SK-N-SH (cell line): ENCODE results near the gene HIGD1B. TPM values are rescaled to one million over a fixed set of nuclear protein-coding genes. Genes with fewer than 3 reads are reported as not detected.

Experiments
- CTCF ChIA-PET: fragments of 300-600, 350-600 bp; formaldehyde crosslinking; extraction: SDS; loops from one replicate; lab custom pipeline; 2021; lab: Yijun Ruan, JAX
- POLR2A ChIA-PET: fragments of 350-600 bp; sonication (Branson Sonifier 250); formaldehyde crosslinking; extraction: SDS; loops from one replicate; lab custom pipeline; 2020; ENCODE audit warnings: antibody characterized with exemption, inconsistent platforms; lab: Yijun Ruan, JAX
- DNase-seq: peaks from one replicate; pipeline ENCODE4 v3.0.0; 2012
- H2AFZ ChIP-seq: fragments of 200-600 bp; sonication (generic); 2 replicates; pipeline ENCODE4 v1.8.1; 2016; ENCODE audit warnings: antibody characterized with exemption, mild to moderate bottlenecking, low read depth
- H3F3A ChIP-seq: fragments of 200-600 bp; sonication (generic); replicated peaks from 2 replicates; pipeline ENCODE3; 2016; ENCODE audit warnings: antibody characterized with exemption, mild to moderate bottlenecking; ENCODE audit not compliant: insufficient read depth
- H3K27ac ChIP-seq, 2 experiments: fragments of 200-500 bp in 1 of 2; fragments of 200-600 bp in 1 of 2; sonication (Bioruptor generic) in 1 of 2; sonication (generic), shearing (Covaris generic) in 1 of 2; 2 replicates each; pipeline versions ENCODE4 v1.5.1 to v1.6.1; 2014 to 2016; ENCODE audit warnings: low read depth in 2 of 2, inconsistent platforms in 1 of 2, low read length in 1 of 2, mild to moderate bottlenecking in 1 of 2, mixed read lengths in 1 of 2
- H3K27me3 ChIP-seq: fragments of 200-600 bp; sonication (generic), shearing (Covaris generic); 2 replicates; pipeline ENCODE4 v1.6.1; 2016; ENCODE audit warnings: mixed run types; ENCODE audit not compliant: insufficient read depth
- H3K36me3 ChIP-seq, 2 experiments: fragments of 200-500 bp in 1 of 2; fragments of 200-600 bp in 1 of 2; sonication (Bioruptor generic) in 1 of 2; sonication (generic) in 1 of 2; replicated peaks in 1 of 2; 2 replicates each; pipeline versions ENCODE3 to v1.5.1; 2014 to 2016; ENCODE audit warnings: low read length in 1 of 2, mild to moderate bottlenecking in 1 of 2; ENCODE audit not compliant: insufficient read depth in 2 of 2, control insufficient read depth in 1 of 2
- H3K4me1 ChIP-seq, 2 experiments: fragments of 200-500 bp in 1 of 2; fragments of 200-600 bp in 1 of 2; sonication (Bioruptor generic) in 1 of 2; sonication (generic), shearing (Covaris generic) in 1 of 2; 2 replicates each; pipeline versions ENCODE4 v1.5.1 to v1.6.1; 2014 to 2016; ENCODE audit warnings: low read depth in 1 of 2, low read length in 1 of 2, mixed run types in 1 of 2; ENCODE audit not compliant: insufficient read depth in 2 of 2, control insufficient read depth in 1 of 2
- H3K4me2 ChIP-seq: fragments of 200-600 bp; sonication (generic), shearing (Covaris generic); 2 replicates; pipeline ENCODE4 v1.6.1; 2017; ENCODE audit warnings: mixed run types
- H3K4me3 ChIP-seq, 2 experiments: fragments of 200-500 bp in 1 of 2; fragments of 200-600 bp in 1 of 2; sonication (Bioruptor generic) in 1 of 2; sonication (generic), shearing (Covaris generic) in 1 of 2; 2 replicates each; pipeline versions ENCODE4 v1.5.1 to v1.8.1; 2014 to 2016; ENCODE audit warnings: low read depth in 2 of 2, inconsistent platforms in 1 of 2, low read length in 1 of 2, mild to moderate bottlenecking in 1 of 2, mixed read lengths in 1 of 2, moderate library complexity in 1 of 2
- H3K79me2 ChIP-seq: fragments of 200-600 bp; sonication (generic); 2 replicates; pipeline ENCODE4 v1.8.1; 2017; ENCODE audit warnings: mild to moderate bottlenecking; ENCODE audit not compliant: insufficient read depth
- H3K9ac ChIP-seq: fragments of 200-600 bp; sonication (generic); 2 replicates; pipeline ENCODE4 v1.6.1; 2017; ENCODE audit warnings: mixed run types
- H3K9me2 ChIP-seq: fragments of 200-600 bp; sonication (generic); 2 replicates; pipeline ENCODE4 v1.6.1; 2017; ENCODE audit warnings: mixed run types
- H3K9me3 ChIP-seq: fragments of 200-600 bp; sonication (generic); 2 replicates; pipeline ENCODE4 v1.6.1; 2017; ENCODE audit warnings: mixed run types, mild to moderate bottlenecking, moderate library complexity
- H4K20me1 ChIP-seq: fragments of 200-600 bp; sonication (generic); 2 replicates; pipeline ENCODE4 v1.6.1; 2017; ENCODE audit warnings: mild to moderate bottlenecking, mixed run types; ENCODE audit not compliant: insufficient read depth
- CTCF ChIP-seq: fragments of 200-600 bp; sonication (generic); IDR thresholded peaks from 2 replicates; pipeline ENCODE4 v1.6.1; 2017; ENCODE audit warnings: antibody characterized with exemption, mild to moderate bottlenecking, moderate library complexity
- GABPA ChIP-seq: IDR thresholded peaks from 2 replicates; pipeline ENCODE4 v1.4.0; 2012; ENCODE audit warnings: low read depth, mild to moderate bottlenecking
- POLR2AphosphoS5 ChIP-seq: IDR thresholded peaks from 2 replicates; pipeline ENCODE4 v1.6.1; 2012; ENCODE audit warnings: low read depth, low read length
- REST ChIP-seq: IDR thresholded peaks from 2 replicates; pipeline ENCODE4 v1.6.1; 2012; ENCODE audit warnings: mild to moderate bottlenecking, low read depth, low read length, moderate library complexity
- RFX5 ChIP-seq: IDR thresholded peaks from 2 replicates; pipeline ENCODE4 v1.6.1; 2012; ENCODE audit warnings: mild to moderate bottlenecking, improper control_type of control experiment, low read length
- RXRA ChIP-seq: IDR thresholded peaks from 2 replicates; pipeline ENCODE4 v1.4.0; 2012; ENCODE audit warnings: low read depth, mild to moderate bottlenecking, borderline replicate concordance
- TAF1 ChIP-seq: IDR thresholded peaks from 2 replicates; pipeline ENCODE4 v1.6.1; 2012; ENCODE audit warnings: low read depth, mild to moderate bottlenecking, low read length, moderate library complexity, borderline replicate concordance
- TCF12 ChIP-seq: IDR thresholded peaks from 2 replicates; pipeline ENCODE4 v1.4.0; 2012
- TEAD4 ChIP-seq: IDR thresholded peaks from 2 replicates; pipeline ENCODE4 v1.4.0; 2012; ENCODE audit warnings: mild to moderate bottlenecking, borderline replicate concordance; ENCODE audit not compliant: insufficient read depth
- WGBS: methylation state at CpG from one replicate; pipeline ENCODE4 v1.1.6; 2017; ENCODE audit warnings: low lambda C conversion rate; 5-methylcytosine and 5-hydroxymethylcytosine counted together
- polyA plus RNA-seq, 3 experiments: library from polyadenylated mRNA; depleted of rRNA; stranded (reverse); fragments of >200 nt; gene quantifications; 2 replicates each; pipeline ENCODE4 v1.2.3, GENCODE V29; 2012
- TF ChIP-seq, protein P1 (sequence below): IDR thresholded peaks from 2 replicates; pipeline ENCODE4; 2012
- TF ChIP-seq, protein P2 (sequence below): IDR thresholded peaks from 2 replicates; pipeline ENCODE4 v1.4.0; 2012; ENCODE audit warnings: low read depth, borderline replicate concordance

The HIGD1B gene
- polyA plus RNA-seq, 1 of the 3 experiments (the other 2 are of a cell fraction): not detected

GRCh38 chr17:44826123-44826790 lies 21.4 kb upstream of the HIGD1B start:
- H3K4me3 ChIP-seq: no peak overlapping the region
- CTCF ChIA-PET: interaction anchor here (0.8 to 3.1 kb wide), 3 partner anchors 11 to 52 kb away, joined by 3 to 17 read pairs (median 6); no protein-coding TSS in a partner anchor

DNA sequence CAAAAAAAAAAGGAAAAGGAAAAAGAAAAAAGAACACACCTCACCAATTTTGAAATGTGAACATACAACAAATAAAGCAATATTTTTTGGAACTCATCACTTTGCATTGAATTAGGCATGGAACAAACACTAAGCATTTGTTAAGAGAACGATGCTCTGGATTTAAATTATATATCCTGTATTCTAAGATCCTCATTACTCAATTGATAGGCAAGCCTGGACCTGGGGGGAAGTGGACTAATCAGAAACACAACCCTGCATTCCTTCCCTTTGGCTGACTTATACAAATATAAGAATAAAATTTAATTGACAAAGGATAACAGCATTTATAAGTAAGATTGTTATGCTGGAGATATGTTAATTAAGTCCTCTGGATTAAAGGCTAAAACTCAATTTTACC lies 19.8 kb upstream of the HIGD1B start:
- WGBS: 28% methylated on average over 1 of the region's 1 CpG
- H3K27ac ChIP-seq: peak overlapping the region in 1 of 2 experiments; percentile 55; a peak in 3 of 4 replicates
- H3K36me3 ChIP-seq: peaks cover 0 to 9% of the 10 kb centered on the region in 2 experiments
- peak overlapping the region; percentile 96 for H3K4me2 ChIP-seq
- H3F3A ChIP-seq: peaks cover 25% of the 10 kb centered on the region
- peak overlapping the region; percentile 88; the same call in 1 of the 2 replicates for H3K9ac ChIP-seq
- H3K4me1 ChIP-seq: peaks cover 2 to 6% of the 10 kb centered on the region in 2 experiments; a peak in 3 of 4 replicates
- no peaks in the 10 kb centered on the region for H3K27me3 ChIP-seq
- H3K9me3 ChIP-seq: no peaks in the 10 kb centered on the region
- no peak overlapping the region for H2AFZ ChIP-seq
- H3K79me2 ChIP-seq: peaks cover 69% of the 10 kb centered on the region
- CTCF ChIA-PET: interaction anchor here (1.2 to 1.7 kb wide), 3 partner anchors 47 to 321 kb away, joined by 3 to 14 read pairs (median 3); no protein-coding TSS in a partner anchor
- no peak for TF ChIP-seq POLR2AphosphoS5
- TF ChIP-seq TCF12: peak; percentile 51
- TF ChIP-seq, all 33 proteins: peak for 1
- Histone ChIP-seq H3K4me3 (peak overlapping the region; percentile 66 to 73; a peak in 3 of 4 replicates), H4K20me1 (peaks cover 14% of the 10 kb centered on the region), H3K9me2 (no peaks in the 10 kb centered on the region)
- POLR2A ChIA-PET: no interaction called here
- no peak for DNase-seq

More at GRCh38 chr17:44826123-44826790, 21.4 kb upstream of the HIGD1B start:
- no peak for DNase-seq
- Histone ChIP-seq H3F3A (peaks cover 39% of the 10 kb centered on the region), H4K20me1 (peaks cover 14% of the 10 kb centered on the region), H3K79me2 (peaks cover 85% of the 10 kb centered on the region), H3K27ac (peak overlapping the region in 1 of 2 experiments; percentile 14; a peak in 1 of 4 replicates), H3K27me3 (no peaks in the 10 kb centered on the region), H3K36me3 (peaks cover 0 to 9% of the 10 kb centered on the region in 2 experiments), H3K4me1 (peaks cover 2 to 10% of the 10 kb centered on the region in 2 experiments), H3K9me3 (no peaks in the 10 kb centered on the region), H3K9ac (no peak overlapping the region), H3K4me2 (no peak overlapping the region), H2AFZ (no peak overlapping the region), H3K9me2 (no peaks in the 10 kb centered on the region)
- TF ChIP-seq RFX5 (no peak), TAF1 (no peak), CTCF (no peak)
- POLR2A ChIA-PET: no interaction called here
- WGBS: 89% methylated on average over 15 of the region's 15 CpGs

DNA sequence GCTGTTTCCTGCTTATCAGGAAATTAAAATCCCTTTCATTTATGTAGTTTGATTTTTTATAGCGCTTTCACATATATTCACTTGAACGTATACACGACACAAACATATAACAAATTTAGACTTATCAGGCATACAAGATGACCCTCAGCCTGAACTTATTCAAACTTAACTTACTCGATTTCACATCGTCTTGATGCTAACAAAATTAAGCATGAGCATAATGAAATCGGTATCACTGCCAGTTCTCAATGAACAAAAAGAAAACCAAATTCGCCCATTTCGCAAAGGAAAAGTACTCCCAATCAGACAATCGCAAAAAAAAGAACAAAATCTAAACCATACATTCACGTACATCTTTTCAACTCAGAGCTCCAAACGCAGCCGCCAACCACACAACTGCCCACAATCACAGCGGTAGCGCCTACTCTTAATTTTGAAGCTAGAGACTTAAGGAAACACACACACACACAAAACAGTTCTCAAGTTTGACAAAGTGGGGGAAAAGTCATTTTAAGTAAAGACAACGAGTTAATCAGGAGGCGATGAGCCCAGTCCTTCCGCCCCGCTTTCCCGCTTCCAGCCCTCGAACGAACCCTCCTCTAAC lies 18.7 kb upstream of the HIGD1B start:
- Histone ChIP-seq H3K9me2 (no peaks in the 10 kb centered on the region), H3K4me2 (peak overlapping the region; percentile 96), H3K27me3 (no peaks in the 10 kb centered on the region), H3K9ac (peak overlapping the region; percentile 88), H3F3A (peaks cover 21% of the 10 kb centered on the region), H3K4me3 (peak overlapping the region; percentile 66 to 73), H3K36me3 (peaks cover 0 to 9% of the 10 kb centered on the region in 2 experiments), H3K79me2 (peaks cover 58% of the 10 kb centered on the region), H3K9me3 (no peaks in the 10 kb centered on the region), H3K27ac (peak overlapping the region; percentile 55 to 69), H4K20me1 (peaks cover 14% of the 10 kb centered on the region), H3K4me1 (peaks cover 2 to 4% of the 10 kb centered on the region in 2 experiments; a peak in 3 of 4 replicates), H2AFZ (peak overlapping the region; percentile 71; the same call in 1 of the 2 replicates)
- WGBS: 2% methylated on average over 21 of the region's 21 CpGs
- CTCF ChIA-PET: interaction anchor here (1.1 to 1.7 kb wide), 3 partner anchors 50 to 320 kb away, joined by 3 to 14 read pairs (median 3); no protein-coding TSS in a partner anchor
- no peak for DNase-seq
- POLR2A ChIA-PET: no interaction called here
- TF ChIP-seq GABPA: no peak
- TF ChIP-seq RXRA: no peak
- no peak for TF ChIP-seq TEAD4
- TF ChIP-seq REST: no peak
- TF ChIP-seq, protein P1, sequence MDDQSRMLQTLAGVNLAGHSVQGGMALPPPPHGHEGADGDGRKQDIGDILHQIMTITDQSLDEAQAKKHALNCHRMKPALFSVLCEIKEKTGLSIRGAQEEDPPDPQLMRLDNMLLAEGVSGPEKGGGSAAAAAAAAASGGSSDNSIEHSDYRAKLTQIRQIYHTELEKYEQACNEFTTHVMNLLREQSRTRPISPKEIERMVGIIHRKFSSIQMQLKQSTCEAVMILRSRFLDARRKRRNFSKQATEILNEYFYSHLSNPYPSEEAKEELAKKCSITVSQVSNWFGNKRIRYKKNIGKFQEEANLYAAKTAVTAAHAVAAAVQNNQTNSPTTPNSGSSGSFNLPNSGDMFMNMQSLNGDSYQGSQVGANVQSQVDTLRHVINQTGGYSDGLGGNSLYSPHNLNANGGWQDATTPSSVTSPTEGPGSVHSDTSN: no peak
- TF ChIP-seq, protein P2, sequence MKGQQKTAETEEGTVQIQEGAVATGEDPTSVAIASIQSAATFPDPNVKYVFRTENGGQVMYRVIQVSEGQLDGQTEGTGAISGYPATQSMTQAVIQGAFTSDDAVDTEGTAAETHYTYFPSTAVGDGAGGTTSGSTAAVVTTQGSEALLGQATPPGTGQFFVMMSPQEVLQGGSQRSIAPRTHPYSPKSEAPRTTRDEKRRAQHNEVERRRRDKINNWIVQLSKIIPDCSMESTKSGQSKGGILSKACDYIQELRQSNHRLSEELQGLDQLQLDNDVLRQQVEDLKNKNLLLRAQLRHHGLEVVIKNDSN: no peak
